ENCODE measurements around the gene SLC25A26.
A peak's percentile ranks its signal among the peaks of the same experiment; 100 is the strongest.

SLC25A26 gene

DNA sequence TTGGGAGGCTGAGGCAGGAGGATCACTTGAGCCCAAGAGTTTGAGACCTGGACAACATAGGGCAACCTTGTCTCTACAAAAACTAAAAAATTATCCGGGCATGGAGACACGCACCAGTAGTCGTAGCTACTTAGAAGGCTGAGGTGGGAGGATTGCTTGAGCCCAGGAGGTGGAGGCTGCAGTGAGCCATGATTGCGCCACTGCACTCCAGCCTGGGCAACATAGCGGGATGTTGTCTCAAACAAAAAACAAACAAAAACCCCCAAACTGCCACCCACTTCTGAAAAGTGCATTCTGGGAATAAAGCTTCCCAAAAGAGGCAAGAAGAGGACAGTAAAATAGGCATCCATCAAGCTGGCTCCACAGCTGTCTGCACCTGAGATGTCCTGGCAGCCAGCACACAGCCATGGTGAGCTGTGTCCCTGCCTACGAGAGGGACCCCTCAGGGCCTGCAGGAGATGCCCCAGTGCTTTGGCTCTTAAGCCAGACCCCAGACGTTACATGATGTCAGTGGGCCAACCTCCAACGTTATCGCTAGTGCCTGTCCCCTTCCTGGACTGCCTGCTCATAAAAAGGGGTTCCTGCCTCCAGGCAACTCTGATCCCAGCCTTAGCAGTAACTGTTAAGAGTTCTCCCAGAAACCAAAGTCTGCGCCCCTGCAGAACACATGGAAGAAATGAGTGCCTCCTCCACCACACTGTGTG lies 178.9 kb downstream of the SLC25A26 start:
- no peak for DNase-seq

DNA sequence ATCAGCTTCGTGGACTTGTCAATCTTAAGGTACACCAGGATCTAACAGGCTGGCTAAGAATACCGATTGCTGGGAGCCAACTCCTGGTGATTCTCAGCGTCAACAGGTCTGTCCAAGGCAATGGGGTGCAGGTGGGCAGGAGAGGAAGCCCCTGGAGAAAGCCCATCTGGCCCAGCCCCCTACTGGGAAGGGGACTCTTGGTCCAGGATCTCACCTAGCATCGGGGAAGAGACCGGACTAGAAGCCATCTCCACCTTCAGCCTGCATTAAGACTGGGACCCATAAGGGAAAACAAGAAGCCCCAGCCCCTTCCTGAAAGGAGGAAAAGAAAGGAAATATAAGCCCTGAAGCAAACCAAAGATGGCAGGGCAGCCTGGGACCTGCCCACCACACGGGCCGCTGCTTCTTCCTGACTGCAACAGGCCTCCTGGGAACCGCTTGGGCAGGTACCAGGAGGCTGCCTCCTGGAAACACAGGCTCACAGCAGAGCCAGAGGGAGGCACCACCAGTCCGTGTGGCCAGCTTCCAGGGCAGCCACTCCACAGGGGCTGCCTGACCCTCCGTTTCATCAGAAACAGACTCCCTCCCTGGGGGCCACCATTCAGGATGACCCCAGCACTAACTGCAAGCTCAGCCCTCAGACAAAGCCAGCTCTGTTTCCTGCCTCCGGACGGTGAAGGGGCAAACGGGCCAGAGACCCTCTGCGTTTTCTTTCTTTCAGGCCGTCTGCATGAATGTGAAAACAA lies 179.8 kb downstream of the SLC25A26 start:
- DNase-seq = no peak

DNA sequence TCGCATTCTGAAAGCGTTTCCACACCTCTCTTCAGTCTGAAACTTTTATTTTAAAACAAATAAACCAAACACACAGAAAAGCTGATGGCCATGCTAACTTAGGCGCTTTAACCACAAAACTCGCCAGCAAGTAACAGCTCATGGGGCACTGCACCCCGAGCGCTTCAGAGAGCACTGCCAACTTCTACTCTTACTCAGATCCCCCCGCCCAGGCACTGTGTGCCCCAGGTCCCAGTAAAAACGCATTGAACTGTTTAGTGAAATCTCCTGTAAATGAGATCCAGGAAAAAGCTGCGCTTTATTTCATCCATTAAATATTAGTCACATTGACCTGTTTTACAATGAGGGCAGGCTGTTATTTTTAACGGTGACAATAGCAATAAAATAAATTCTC lies 180.4 kb downstream of the SLC25A26 start:
- DNase-seq = no peak

DNA sequence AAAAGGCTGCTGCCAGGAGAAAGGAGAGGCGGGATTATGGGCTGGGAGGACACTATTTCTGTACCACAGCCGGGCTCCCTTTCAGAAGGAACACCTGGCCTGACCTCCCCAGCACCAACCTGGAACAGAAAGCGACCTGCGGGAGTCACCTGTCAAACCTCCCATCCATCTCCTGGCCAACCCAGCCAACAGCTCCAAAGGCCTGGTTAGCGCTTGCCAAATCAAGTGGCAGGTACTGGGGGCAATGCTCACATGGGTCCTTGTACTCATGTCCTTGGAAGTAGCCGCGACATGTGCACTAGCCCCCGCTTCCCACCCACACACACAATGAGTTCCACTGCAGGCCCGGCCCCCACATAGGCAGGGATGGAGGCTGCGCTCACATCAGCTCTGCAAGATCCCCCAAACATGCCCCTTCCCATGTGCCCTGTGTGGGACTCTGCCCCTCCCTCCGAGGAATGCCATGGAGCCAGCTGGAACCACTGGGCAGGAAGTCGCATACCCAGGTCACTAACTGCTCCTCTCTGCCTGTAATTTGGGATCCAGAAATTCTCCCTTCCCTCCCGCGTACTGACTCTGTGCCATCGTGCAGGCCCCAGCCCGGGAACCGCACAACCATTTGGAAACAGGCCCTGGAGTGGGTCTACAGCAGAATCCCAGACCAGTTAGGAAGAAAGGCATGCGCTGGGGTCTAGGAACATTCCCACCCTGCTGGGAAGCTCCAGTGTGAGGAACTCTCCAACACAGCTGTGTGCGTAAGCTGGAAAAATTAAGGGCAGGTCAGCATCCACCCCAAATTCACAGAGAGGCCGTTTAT lies 181.1 kb downstream of the SLC25A26 start:
- DNase-seq = no peak

DNA sequence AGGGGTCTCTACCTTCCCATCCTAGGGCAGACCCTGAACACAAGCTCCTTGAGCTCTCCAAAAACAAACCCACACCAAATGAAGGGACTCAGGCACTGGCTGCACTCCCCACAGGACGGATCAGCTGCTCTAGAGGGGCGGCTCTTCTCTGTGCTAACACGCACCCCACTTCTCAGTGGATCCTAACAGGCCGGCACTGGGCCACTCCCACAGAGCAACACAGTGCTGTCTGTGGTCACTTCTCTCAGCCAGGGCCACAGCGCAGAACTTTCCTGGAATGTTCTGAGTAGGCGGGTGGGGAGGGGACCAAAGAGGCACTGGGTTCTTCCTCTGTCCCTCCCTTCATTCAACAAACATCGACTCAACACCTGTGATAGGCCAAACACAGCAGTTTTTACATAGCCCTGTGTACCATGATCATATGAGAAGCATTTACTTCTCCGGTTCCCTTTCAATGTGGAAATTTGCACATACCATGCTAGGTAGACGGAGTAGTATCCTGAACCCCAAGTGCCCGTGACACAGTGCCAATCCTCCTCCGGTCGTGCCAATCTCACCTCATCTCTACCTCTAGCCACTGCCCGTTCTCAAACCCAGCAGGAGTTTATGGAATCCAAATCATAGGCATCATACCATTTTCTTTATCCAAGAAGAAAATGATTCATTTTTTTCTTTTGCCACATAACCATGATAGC lies 181.9 kb downstream of the SLC25A26 start:
- no peak for DNase-seq

DNA sequence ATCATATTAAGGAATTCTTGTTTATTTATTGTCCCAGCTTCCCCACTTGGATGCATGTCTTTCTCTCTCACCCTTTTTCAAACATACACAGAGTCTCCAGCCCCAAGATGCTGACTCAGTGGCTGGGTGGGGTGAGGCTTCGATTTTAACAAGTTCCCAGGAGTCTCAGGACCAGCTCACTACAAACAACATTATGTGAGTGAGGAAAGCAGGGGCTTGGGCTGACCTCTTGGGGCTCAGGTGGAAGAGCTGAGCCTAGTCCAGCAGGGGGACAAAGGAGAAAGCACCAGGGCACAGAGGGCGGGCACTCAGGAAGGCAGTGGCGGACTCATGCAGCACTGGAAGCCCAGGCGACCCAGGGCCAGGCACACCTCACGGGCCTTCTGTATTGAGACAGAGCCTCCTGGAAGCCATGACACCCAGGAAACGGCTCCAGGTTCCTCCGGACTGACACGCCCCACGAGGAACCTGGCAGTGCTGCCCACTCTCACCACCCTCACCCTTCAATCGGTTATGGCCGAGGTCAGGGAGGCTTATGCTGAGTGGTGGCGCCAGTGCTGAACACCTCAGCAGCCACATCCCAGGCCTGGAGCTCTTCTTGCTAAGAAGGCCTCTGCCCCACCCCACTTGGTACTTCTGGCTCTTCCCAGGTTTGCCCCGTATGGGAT lies 182.7 kb downstream of the SLC25A26 start:
- DNase-seq = no peak

DNA sequence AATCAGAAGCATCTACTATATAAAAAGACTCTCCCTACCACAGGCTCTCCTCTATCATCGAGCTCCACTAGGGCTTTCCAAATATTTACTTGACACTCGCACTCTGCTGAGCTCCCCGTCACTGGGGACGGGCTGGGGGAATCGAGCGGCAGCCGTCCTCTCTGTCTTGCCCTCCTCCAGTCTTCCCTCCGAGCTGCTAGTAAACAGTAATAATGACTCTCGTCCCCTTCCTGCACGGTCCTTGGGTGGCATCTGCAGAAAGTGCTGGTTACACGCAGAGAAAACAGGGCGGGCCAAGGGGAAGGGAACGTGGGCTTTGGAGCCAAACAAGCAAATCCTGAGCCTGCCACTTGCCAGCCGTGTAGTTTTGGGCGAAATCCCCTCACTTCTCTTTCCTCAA lies 183.4 kb downstream of the SLC25A26 start:
- no peak for DNase-seq

DNA sequence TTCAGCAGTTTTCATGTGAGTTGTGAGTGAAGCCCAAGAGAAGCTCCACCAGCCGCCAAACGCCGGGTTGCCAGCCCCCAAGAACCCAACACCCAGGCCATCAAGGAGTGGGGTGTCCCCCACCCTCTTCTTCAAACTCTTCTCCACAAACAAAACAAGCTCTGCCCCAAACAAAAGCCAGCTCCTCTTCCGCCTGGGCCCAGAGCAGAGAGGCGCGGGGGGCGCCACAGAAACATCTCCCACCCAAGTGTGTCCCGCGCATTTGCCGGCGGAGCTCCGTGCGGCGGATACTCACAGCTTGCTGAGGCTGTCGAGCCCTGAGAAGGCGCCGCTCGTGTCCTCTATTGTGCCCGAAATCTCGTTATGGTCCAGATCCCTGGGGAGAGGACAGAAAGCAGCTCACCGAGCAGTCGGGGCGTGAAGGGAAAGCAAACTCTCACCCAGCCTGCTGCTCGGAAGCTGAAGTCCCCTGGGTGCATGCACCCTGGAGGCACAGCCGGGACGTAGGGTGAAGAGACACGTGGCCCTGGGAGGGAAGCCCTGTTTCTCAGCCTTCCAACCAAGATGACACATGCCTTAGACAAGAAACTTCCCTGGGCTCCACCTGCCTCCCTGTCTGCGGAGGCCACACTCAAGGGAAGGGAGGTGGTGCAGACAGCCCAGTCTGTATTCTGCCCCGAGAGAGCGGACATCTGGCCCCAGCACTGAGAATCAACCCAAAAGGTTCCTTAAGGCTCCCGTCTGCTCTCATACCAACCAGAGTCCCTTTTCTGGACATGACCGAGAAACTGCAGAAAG lies 184.3 kb downstream of the SLC25A26 start:
- DNase-seq = no peak

DNA sequence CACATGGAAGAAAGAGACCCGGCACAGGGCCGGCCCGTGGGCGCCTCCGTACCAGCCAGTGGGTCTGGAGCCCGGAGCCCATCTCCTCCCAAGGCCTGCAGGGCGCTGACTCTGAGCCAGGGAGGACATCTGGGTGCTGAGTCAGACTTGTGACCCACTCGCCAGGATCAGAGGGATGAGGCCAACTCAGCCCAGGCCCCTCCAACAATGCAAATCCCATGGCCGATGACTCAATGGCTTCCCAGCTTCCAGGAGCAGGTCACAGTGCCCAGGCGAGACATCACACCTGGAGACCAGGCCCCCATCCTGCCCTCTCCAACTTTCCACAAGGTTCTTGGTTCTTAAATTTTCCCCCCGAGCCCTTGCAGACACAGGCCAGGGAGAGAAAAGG lies 184.9 kb downstream of the SLC25A26 start:
- no peak for DNase-seq

DNA sequence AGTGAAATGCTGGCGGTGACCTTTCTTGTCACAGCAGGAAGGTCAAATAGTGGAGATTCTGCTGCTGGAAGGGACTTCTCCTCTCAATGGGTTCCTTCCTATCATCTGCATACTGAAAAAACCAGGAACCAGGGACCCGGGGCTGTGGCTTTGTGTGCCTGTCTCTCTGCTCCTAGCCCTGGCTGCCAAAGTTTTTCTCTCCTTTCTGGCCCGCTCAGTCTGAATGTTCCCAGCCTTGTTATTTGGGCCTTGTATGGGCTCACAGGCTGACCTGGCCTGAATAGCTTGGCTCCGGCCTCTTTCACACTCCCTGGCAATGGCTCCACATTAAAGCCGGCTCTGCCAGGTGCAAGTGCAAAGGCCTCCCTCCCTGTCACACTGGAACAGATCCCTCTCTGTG lies 185.4 kb downstream of the SLC25A26 start:
- DNase-seq = no peak

DNA sequence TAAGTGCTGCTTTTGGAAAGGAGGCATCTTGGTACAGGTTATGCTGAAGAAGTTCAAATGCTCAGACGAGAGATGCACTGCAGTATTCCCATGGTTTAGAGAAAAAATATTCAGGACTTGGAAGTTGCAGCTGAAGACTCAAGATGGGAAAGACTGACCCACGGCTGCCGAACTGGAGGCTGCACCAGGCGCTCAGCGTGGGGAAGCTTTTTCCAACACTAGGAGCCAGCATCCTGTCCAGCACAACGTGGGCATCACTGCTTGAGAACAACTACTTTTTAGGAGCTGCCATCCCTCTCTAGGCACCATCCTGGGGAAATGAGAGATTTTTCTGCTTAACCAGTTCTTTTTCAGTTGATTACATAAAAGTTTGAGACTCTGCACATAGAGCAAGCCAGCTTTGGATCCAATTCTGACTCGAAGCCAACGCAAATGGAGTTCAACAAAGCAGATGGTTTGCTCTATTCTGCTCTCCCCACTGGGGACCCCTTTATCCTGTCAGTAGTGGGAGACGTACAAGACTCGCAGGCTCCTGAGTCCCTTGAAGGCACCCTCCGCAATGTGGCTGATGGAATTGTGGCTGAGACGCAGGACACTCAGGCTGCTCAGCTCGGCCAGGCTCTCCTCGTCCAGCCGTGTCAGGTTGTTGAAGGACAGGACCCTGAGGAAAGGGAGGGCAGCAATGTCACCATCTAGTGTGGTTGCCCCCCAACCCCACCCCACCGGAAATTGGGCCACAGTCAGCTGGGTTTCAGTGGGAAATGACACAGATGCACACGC lies 186.2 kb downstream of the SLC25A26 start:
- DNase-seq = no peak

DNA sequence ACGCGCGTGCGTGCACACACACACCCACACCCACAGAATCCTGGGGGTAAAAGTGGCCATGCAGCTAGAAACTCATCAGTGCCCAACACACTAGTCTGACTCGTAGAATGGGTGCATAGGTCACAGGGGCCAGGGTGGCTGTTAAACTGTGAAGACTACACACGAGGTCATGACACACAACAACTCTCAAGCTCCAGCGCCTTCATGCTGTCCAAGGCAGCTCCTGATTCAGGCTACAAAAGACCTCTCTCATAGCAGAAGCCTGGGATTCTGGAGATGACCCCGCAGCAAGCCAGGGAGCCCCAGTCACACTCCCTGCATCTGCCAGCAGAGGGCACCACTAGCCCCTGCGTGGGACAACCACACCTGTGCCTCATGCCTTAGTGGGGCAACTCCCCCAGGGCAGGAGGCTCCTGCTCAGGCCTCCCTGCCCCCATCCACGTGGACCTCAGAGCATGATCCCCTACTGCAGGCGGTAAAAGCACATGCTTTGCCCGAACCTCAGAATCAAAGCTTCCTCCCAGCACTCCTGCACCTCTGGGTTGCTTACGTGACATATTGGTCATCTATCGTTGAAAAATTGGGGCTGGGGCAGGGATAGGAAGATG lies 186.9 kb downstream of the SLC25A26 start:
- DNase-seq = peak; percentile 64

DNA sequence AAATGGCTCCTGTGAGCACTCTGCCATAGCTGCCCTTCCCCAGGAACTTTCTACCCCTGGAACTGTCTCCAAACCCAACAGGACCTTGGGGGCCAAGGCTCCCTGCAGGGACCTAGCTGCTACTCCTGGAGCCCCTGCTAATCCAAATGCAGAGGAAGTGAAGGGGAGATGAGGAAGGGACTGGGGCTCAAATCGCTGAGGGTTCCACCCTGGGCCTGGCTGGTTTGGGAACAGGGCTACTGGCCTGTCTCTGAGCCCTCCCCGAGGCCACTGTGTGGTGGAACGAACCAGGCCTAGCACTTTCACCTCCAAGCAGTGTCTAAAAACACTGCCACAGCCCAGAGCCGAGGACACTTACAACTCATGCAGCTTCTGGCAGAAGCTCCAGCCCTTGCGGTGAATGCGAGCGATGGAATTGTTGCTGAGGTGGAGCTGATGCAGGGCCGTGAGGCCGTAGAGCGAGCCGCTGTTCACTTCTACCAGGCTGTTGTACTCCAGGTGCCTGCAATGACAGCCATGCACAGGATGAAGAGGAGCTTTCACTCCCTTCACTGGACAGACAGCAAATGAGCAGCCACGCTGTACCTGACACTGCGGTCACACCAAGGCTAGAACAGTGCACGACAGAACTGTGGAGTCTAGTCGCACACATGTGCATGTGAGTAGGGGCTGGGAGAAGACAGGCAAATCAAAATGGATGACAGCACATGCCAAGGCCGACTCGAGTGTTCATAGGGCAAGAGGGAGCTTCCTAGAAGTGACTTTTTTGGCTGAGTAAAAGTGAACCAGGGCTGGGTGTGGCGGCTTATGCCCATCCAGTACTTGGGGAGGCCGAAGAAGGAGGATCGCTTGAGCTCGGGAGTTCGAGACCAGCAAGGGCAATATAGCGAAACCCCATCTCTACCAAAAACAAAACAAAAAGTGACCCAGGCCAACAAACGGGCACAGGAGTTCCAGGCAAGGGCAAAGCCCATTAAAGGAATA lies 189.3 kb downstream of the SLC25A26 start:
- no peak for DNase-seq

DNA sequence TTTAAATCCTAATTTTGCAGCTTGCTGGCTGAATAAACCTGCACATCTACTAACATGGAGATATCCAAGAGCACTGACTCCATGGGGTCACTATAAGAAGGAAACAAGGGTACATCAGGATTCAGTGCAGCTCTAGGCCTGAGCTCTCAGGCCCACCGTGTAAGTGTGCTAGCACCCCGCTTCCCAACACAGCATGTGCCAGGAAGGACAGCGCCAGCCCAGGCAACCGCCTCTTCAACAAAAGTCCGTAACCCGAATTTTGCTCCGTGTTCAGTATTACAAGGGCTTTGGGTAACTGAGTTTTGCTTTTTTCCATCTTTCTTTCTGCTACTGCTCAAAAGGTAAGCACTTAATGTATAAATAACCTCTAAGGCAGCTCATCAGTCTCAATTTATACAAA lies 190.2 kb downstream of the SLC25A26 start:
- DNase-seq = no peak

DNA sequence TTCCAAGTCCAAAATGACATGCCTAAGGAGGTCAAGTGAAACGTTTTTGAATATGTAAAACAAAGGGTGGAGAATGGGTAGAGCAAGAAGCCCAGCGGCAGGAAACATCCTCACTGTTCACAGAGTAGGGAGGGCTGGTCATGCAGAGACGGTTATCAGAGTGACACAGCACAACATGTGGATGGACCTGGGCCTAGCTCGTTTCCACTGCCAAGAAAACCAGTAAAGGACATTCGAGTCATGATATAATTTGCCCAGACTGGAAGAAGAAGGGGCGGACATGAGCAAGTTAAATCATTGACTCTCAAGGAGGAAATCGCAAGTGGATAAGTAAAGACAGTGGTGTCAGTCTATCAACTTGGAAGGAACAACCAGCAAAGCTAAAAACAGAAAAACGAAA lies 190.7 kb downstream of the SLC25A26 start:
- DNase-seq = no peak

DNA sequence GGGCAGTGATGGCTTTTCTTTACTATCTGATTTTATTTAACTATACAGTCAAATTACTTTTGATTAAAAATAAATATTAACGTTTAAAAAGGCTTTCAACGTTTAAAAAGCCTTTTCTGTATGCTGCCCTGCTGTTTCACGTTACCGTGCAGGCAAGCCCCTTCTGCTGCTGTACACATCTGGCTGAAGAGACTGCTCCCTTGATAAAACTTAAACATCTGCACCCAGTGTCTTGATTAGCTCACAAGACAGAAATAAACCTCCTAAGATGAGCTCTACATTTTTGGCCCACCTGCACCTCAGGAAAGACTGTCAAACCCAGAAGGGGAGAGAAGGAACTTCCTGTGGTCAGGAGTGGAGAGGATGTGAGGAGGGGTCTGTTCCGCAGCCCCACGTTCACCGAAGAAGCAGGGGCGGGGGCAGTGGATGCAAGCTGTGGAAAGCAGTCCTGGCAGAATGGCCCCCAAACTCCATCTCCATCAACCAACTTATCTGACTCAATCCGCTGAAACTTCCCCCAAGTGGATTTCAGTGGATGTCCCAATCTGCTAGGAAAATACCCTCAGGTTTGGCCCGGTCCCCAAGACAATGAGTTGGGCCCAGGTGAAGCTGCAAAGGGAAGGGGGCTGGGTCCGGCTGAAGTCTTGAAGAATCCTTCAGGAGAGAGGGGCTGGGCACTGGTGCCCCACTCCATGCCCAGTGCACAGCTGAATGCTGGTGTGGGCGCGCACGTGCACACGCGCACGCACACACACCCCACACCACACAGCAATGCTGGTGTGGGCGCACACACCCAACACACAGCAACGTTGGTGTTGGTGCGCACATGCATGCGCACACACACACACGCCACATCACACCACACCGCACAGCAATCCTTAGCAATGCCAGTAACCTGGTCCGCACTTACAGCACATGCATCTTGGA lies 191.4 kb downstream of the SLC25A26 start:
- DNase-seq = no peak

DNA sequence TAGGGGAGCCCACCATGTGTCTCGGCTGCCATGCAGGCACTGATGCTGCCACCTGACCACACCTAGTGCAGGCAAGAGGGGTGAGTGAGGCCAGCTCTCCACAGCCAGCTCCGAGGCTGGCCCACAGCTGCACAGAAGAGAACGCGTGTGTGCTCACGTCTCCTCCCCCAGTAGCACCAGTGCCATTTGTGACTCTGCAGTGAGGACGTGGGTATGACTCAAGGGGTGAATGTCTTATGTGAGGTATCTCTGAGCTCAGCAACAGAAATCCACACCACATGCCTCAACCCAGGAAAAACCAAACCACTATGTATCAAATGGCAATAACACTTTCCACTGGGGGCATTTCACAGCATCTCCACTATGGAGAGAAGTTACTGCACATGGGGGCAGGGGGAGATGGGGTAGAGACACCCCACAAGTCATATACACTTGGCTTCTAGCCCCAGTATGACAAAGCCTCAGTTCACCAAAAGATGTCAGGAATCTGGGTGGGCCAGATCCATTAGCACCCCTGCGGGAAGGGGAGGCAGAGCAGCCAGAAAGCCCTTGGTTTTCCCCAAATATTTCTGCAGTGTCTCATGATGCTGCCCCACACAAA lies 192.4 kb downstream of the SLC25A26 start:
- DNase-seq = no peak

DNA sequence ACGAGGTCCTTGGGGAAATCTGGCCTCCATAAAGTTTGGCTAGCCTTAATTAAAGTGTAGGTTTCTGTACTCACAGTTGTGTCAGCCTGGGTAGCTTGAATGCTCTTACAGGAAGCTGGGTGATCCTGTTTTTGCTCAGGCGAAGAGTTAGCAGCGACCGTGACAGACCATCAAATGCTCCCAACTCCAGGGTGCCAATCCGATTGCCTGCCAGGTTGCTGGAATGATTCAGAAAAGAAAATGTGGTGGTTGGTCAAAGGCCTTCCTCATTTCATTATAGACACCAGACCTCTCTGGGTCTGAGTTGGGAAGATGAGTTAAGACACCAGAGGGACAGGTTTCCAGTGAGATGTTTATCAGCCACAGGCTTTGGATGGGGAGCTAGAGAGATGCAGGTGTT lies 194.0 kb downstream of the SLC25A26 start:
- DNase-seq = no peak
